ENCODE data around the gene CPT1C.

CPT1C gene

GRCh38 chr19:49684251-49684982, 6.5 kb upstream of the CPT1C start:
- Histone ChIP-seq H3K9me3 (ENCODE audit: insufficient read depth, low read depth, low read length) (no peaks in the 10 kb centered on the region), H3K36me3 (ENCODE audit: insufficient read depth, low read length) (peaks cover 72% of the 10 kb centered on the region), H3K4me3 (ENCODE audit: low read length) (no peak overlapping the region), H3K27ac (ENCODE audit: low read depth, low read length) (no peak overlapping the region), H3K27me3 (ENCODE audit: insufficient read depth, low read length) (no peaks in the 10 kb centered on the region), H3K4me1 (ENCODE audit: insufficient read depth, low read length) (peaks cover 10% of the 10 kb centered on the region), H3K9ac (ENCODE audit: low read depth, low read length) (no peak overlapping the region)
- 93% methylated on average over 35 of the region's 35 CpGs for WGBS

GRCh38 chr19:49684983-49685553, 5.8 kb upstream of the CPT1C start:
- no peaks in the 10 kb centered on the region for H3K9me3 ChIP-seq (ENCODE audit: insufficient read depth, low read depth, low read length)
- H3K27ac ChIP-seq (ENCODE audit: low read depth, low read length): no peak overlapping the region
- H3K36me3 ChIP-seq (ENCODE audit: insufficient read depth, low read length): peaks cover 72% of the 10 kb centered on the region
- H3K4me1 ChIP-seq (ENCODE audit: insufficient read depth, low read length): peaks cover 5% of the 10 kb centered on the region
- no peaks in the 10 kb centered on the region for H3K27me3 ChIP-seq (ENCODE audit: insufficient read depth, low read length)
- no peak overlapping the region for H3K9ac ChIP-seq (ENCODE audit: low read depth, low read length)
- H3K4me3 ChIP-seq (ENCODE audit: low read length): no peak overlapping the region
- 95% methylated on average over 13 of the region's 13 CpGs for WGBS

GRCh38 chr19:49685845-49686332, 5.0 kb upstream of the CPT1C start:
- Histone ChIP-seq H3K27ac (ENCODE audit: low read depth, low read length) (no peak overlapping the region), H3K36me3 (ENCODE audit: insufficient read depth, low read length) (peaks cover 71% of the 10 kb centered on the region)
- 92% methylated on average over 23 of the region's 23 CpGs for WGBS

GRCh38 chr19:49686503-49687088, 4.3 kb upstream of the CPT1C start:
- no peak overlapping the region for H3K27ac ChIP-seq (ENCODE audit: low read depth, low read length)
- no peaks in the 10 kb centered on the region for H3K27me3 ChIP-seq (ENCODE audit: insufficient read depth, low read length)
- no peak overlapping the region for H3K4me3 ChIP-seq (ENCODE audit: low read length)
- peaks cover 65% of the 10 kb centered on the region for H3K36me3 ChIP-seq (ENCODE audit: insufficient read depth, low read length)
- no peak overlapping the region for H3K9ac ChIP-seq (ENCODE audit: low read depth, low read length)
- WGBS: 96% methylated on average over 25 of the region's 27 CpGs
- H3K4me1 ChIP-seq (ENCODE audit: insufficient read depth, low read length): peaks cover 6% of the 10 kb centered on the region
- no peaks in the 10 kb centered on the region for H3K9me3 ChIP-seq (ENCODE audit: insufficient read depth, low read depth, low read length)

More at GRCh38 chr19:49685845-49686332, 5.0 kb upstream of the CPT1C start:
- no peaks in the 10 kb centered on the region for H3K9me3 ChIP-seq (ENCODE audit: insufficient read depth, low read depth, low read length)
- H3K9ac ChIP-seq (ENCODE audit: low read depth, low read length): no peak overlapping the region
- H3K27me3 ChIP-seq (ENCODE audit: insufficient read depth, low read length): no peaks in the 10 kb centered on the region
- no peak overlapping the region for H3K4me3 ChIP-seq (ENCODE audit: low read length)
- peaks cover 6% of the 10 kb centered on the region for H3K4me1 ChIP-seq (ENCODE audit: insufficient read depth, low read length)

GRCh38 chr19:49687150-49687549, 3.8 kb upstream of the CPT1C start:
- 93% methylated on average over 12 of the region's 12 CpGs for WGBS
- Histone ChIP-seq H3K4me1 (ENCODE audit: insufficient read depth, low read length) (peaks cover 6% of the 10 kb centered on the region), H3K27ac (ENCODE audit: low read depth, low read length) (no peak overlapping the region), H3K36me3 (ENCODE audit: insufficient read depth, low read length) (peaks cover 60% of the 10 kb centered on the region), H3K4me3 (ENCODE audit: low read length) (no peak overlapping the region), H3K9ac (ENCODE audit: low read depth, low read length) (no peak overlapping the region), H3K27me3 (ENCODE audit: insufficient read depth, low read length) (no peaks in the 10 kb centered on the region), H3K9me3 (ENCODE audit: insufficient read depth, low read depth, low read length) (no peaks in the 10 kb centered on the region)

GRCh38 chr19:49687566-49688316, 3.2 kb upstream of the CPT1C start:
- H3K9ac ChIP-seq (ENCODE audit: low read depth, low read length): no peak overlapping the region
- no peaks in the 10 kb centered on the region for H3K27me3 ChIP-seq (ENCODE audit: insufficient read depth, low read length)
- 88% methylated on average over 25 of the region's 26 CpGs for WGBS
- H3K4me3 ChIP-seq (ENCODE audit: low read length): no peak overlapping the region
- peaks cover 54% of the 10 kb centered on the region for H3K36me3 ChIP-seq (ENCODE audit: insufficient read depth, low read length)
- peaks cover 6% of the 10 kb centered on the region for H3K4me1 ChIP-seq (ENCODE audit: insufficient read depth, low read length)
- no peaks in the 10 kb centered on the region for H3K9me3 ChIP-seq (ENCODE audit: insufficient read depth, low read depth, low read length)
- H3K27ac ChIP-seq (ENCODE audit: low read depth, low read length): no peak overlapping the region

GRCh38 chr19:49688531-49689132, 2.3 kb upstream of the CPT1C start:
- Histone ChIP-seq H3K4me3 (ENCODE audit: low read length) (no peak overlapping the region), H3K9ac (ENCODE audit: low read depth, low read length) (no peak overlapping the region), H3K4me1 (ENCODE audit: insufficient read depth, low read length) (peaks cover 6% of the 10 kb centered on the region), H3K36me3 (ENCODE audit: insufficient read depth, low read length) (peaks cover 52% of the 10 kb centered on the region), H3K27me3 (ENCODE audit: insufficient read depth, low read length) (no peaks in the 10 kb centered on the region), H3K27ac (ENCODE audit: low read depth, low read length) (no peak overlapping the region), H3K9me3 (ENCODE audit: insufficient read depth, low read depth, low read length) (no peaks in the 10 kb centered on the region)
- 93% methylated on average over 12 of the region's 12 CpGs for WGBS

- H3K9me3 ChIP-seq (ENCODE audit: insufficient read depth, low read depth, low read length): no peaks in the 10 kb centered on the region
- H3K27ac ChIP-seq (ENCODE audit: low read depth, low read length): peak within 1 kb of the TSS; percentile 78
- H3K4me1 ChIP-seq (ENCODE audit: insufficient read depth, low read length): peaks cover 6% of the 10 kb centered on the region
- no peaks in the 10 kb centered on the region for H3K27me3 ChIP-seq (ENCODE audit: insufficient read depth, low read length)
- H3K36me3 ChIP-seq (ENCODE audit: insufficient read depth, low read length): peaks cover 45% of the 10 kb centered on the region
- peak within 1 kb of the TSS; percentile 73 for H3K9ac ChIP-seq (ENCODE audit: low read depth, low read length)
- H3K4me3 ChIP-seq (ENCODE audit: low read length): peak within 1 kb of the TSS; percentile 67
- 90% methylated on average over 54 of the region's 54 CpGs for WGBS
These were observed 1.5 kb upstream of the CPT1C start, which contains the start of gene ADM5 for GRCh38 chr19:49689133-49690078. Gene ADM5, plus strand, starts transcription at chr19:49689594. Its CDS starts 244 bp downstream, at chr19:49689838.

GRCh38 chr19:49690079-49690655, 749 bp upstream of the CPT1C start:
- Histone ChIP-seq H3K27me3 (ENCODE audit: insufficient read depth, low read length) (no peaks in the 10 kb centered on the region), H3K4me1 (ENCODE audit: insufficient read depth, low read length) (peaks cover 6% of the 10 kb centered on the region), H3K27ac (ENCODE audit: low read depth, low read length) (peak overlapping the region; percentile 78), H3K9ac (ENCODE audit: low read depth, low read length) (peak overlapping the region; percentile 73), H3K4me3 (ENCODE audit: low read length) (peak overlapping the region; percentile 67), H3K9me3 (ENCODE audit: insufficient read depth, low read depth, low read length) (no peaks in the 10 kb centered on the region), H3K36me3 (ENCODE audit: insufficient read depth, low read length) (peaks cover 38% of the 10 kb centered on the region)
- 84% methylated on average over 39 of the region's 39 CpGs for WGBS
